GM23338 (cell line): Measurements from ENCODE around the gene SHISA6. TPM values are rescaled to one million over a fixed set of nuclear protein-coding genes. Genes with fewer than 3 reads are reported as not detected.

Experiments used
- ATAC-seq: fragments of 200-7000 bp; cut with Tn5 transposase; 3 replicates; pipeline ENCODE4 v1.9.1; 2020
- DNase-seq: peaks from one replicate; pipeline ENCODE4 v3.0.0-alpha.2; 2015; ENCODE audit warnings: low spot score
- H2AFZ ChIP-seq: fragments of 200-600 bp; sonication (generic); 2 replicates; pipeline ENCODE4 v1.8.0; 2016; ENCODE audit warnings: antibody characterized with exemption, mild to moderate bottlenecking, moderate library complexity
- H3F3A ChIP-seq: fragments of 200-600 bp; sonication (generic); replicated peaks from 2 replicates; pipeline ENCODE4 v1.8.0; 2017; ENCODE audit warnings: antibody characterized with exemption, mixed run types, low read depth
- H3K27ac ChIP-seq: fragments of 200-600 bp; sonication (generic); 2 replicates; pipeline ENCODE4 v1.6.1; 2016; ENCODE audit warnings: low read depth
- H3K27me3 ChIP-seq: fragments of 200-600 bp; sonication (generic); 2 replicates; pipeline ENCODE4 v1.8.0; 2016; ENCODE audit warnings: mild to moderate bottlenecking, mixed run types, moderate library complexity; ENCODE audit not compliant: insufficient read depth
- H3K36me3 ChIP-seq: fragments of 200-600 bp; sonication (generic); 2 replicates; pipeline ENCODE4 v1.8.0; 2016; ENCODE audit warnings: mild to moderate bottlenecking; ENCODE audit not compliant: insufficient read depth
- H3K4me1 ChIP-seq: fragments of 200-600 bp; sonication (generic); 2 replicates; pipeline ENCODE4 v1.8.0; 2016; ENCODE audit warnings: mild to moderate bottlenecking, moderate library complexity; ENCODE audit not compliant: insufficient read depth
- H3K4me2 ChIP-seq: fragments of 200-600 bp; sonication (generic); 2 replicates; pipeline ENCODE4 v1.7.1; 2017; ENCODE audit warnings: mixed run types
- H3K4me3 ChIP-seq: fragments of 200-600 bp; sonication (generic); 2 replicates; pipeline ENCODE4 v1.6.1; 2016; ENCODE audit warnings: mixed run types
- H3K79me2 ChIP-seq: fragments of 200-600 bp; sonication (generic); replicated peaks from 2 replicates; pipeline ENCODE4 v1.8.0; 2017; ENCODE audit warnings: mild to moderate bottlenecking; ENCODE audit not compliant: insufficient read depth
- H3K9me2 ChIP-seq: fragments of 200-600 bp; sonication (generic); 2 replicates; pipeline ENCODE4 v1.8.0; 2017; ENCODE audit not compliant: insufficient read depth
- H4K20me1 ChIP-seq: fragments of 200-600 bp; sonication (generic); replicated peaks from 2 replicates; pipeline ENCODE4 v1.8.0; 2017; ENCODE audit warnings: mild to moderate bottlenecking; ENCODE audit not compliant: insufficient read depth
- H3K27ac Mint-ChIP-seq: 2 replicates; pipeline ENCODE4 v1.8.0; 2020; ENCODE audit warnings: inconsistent platforms, mild to moderate bottlenecking, moderate library complexity, mixed read lengths
- H3K27me3 Mint-ChIP-seq: 3 replicates; pipeline ENCODE4 v1.8.0; 2022; ENCODE audit warnings: low read depth, mild to moderate bottlenecking, moderate library complexity, mixed read lengths, inconsistent platforms; ENCODE audit not compliant: insufficient read depth, poor library complexity
- H3K36me3 Mint-ChIP-seq: 3 replicates; pipeline ENCODE4 v1.8.0; 2021; ENCODE audit warnings: low read depth, mild to moderate bottlenecking, inconsistent platforms, moderate library complexity, mixed read lengths
- H3K4me1 Mint-ChIP-seq: 3 replicates; pipeline ENCODE4 v1.8.0; 2020; ENCODE audit warnings: mild to moderate bottlenecking, inconsistent platforms, mixed read lengths
- H3K4me3 Mint-ChIP-seq: 3 replicates; pipeline ENCODE4 v1.8.0; 2021; ENCODE audit warnings: moderate library complexity, mild to moderate bottlenecking, inconsistent platforms, mixed read lengths
- H3K9me3 Mint-ChIP-seq: 3 replicates; pipeline ENCODE4 v1.8.0; 2020; ENCODE audit warnings: moderate library complexity, mild to moderate bottlenecking, inconsistent platforms, mixed read lengths
- CREB1 ChIP-seq: fragments of 250-450 bp; sonication (Bioruptor Pico); IDR thresholded peaks from 2 replicates; pipeline ENCODE4 v1.5.0; 2020; ENCODE audit warnings: low read depth, mild to moderate bottlenecking, moderate library complexity
- CTCF ChIP-seq, 2 experiments: fragments of 200-600 bp in 1 of 2; sonication (generic) in 1 of 2; conservative IDR thresholded peaks; 2 replicates each; pipeline versions ENCODE4 v1.5.1 to v1.6.1; 2016 to 2017; ENCODE audit warnings: antibody characterized with exemption in 2 of 2, low read depth in 2 of 2, mild to moderate bottlenecking in 2 of 2, moderate library complexity in 1 of 2
- ETS1 ChIP-seq: IDR thresholded peaks from 2 replicates; pipeline ENCODE4 v1.6.1; 2016; ENCODE audit warnings: antibody characterized with exemption
- EZH2 ChIP-seq: fragments of 200-600 bp; sonication (generic); IDR thresholded peaks from one replicate; pipeline ENCODE4 v1.8.0; 2017; ENCODE audit warnings: antibody characterized with exemption, mild to moderate bottlenecking, low read depth; ENCODE audit not compliant: unreplicated experiment
- EZH2phosphoT487 ChIP-seq: fragments of 200-600 bp; sonication (generic); IDR thresholded peaks from one replicate; pipeline ENCODE4 v1.8.1; 2018; ENCODE audit warnings: antibody characterized with exemption; ENCODE audit not compliant: unreplicated experiment
- NANOG ChIP-seq: IDR thresholded peaks from 2 replicates; pipeline ENCODE4 v1.6.1; 2016; ENCODE audit warnings: antibody characterized with exemption, borderline replicate concordance
- POLR2AphosphoS5 ChIP-seq: IDR thresholded peaks from 2 replicates; pipeline ENCODE4 v1.6.1; 2016; ENCODE audit warnings: antibody characterized with exemption, low read depth
- REST ChIP-seq: IDR thresholded peaks from one replicate; pipeline ENCODE4 v1.6.1; 2018; ENCODE audit warnings: antibody characterized with exemption; ENCODE audit not compliant: unreplicated experiment
- STAT1 ChIP-seq: IDR thresholded peaks from one replicate; pipeline ENCODE4 v1.6.1; 2016; ENCODE audit warnings: antibody characterized with exemption; ENCODE audit not compliant: unreplicated experiment
- ZNF114 ChIP-seq: fragments of 250-450 bp; sonication (Bioruptor Pico); IDR thresholded peaks from 2 replicates; pipeline ENCODE4 v1.5.0; 2020; ENCODE audit warnings: mild to moderate bottlenecking, moderate library complexity
- ZNF462 ChIP-seq: fragments of 250-450 bp; sonication (Bioruptor Pico); IDR thresholded peaks from 2 replicates; pipeline ENCODE4 v1.5.0; 2020; ENCODE audit warnings: mild to moderate bottlenecking, moderate library complexity
- polyA plus RNA-seq: library from polyadenylated mRNA; unstranded; fragments of >200 nt; fragmentation: Nextera tagmentation; extraction: Ambion mirVana; gene quantifications from 2 replicates; pipeline ENCODE4 v1.2.1, GENCODE V29; 2016
- total RNA-seq: library from RNA; depleted of rRNA; stranded (reverse); fragments of >200 nt; shearing (Covaris generic); gene quantifications from 2 replicates; pipeline ENCODE4 v1.2.3, GENCODE V29; 2014

The SHISA6 gene
- total and polyA plus RNA-seq, 2 experiments from 2014 or later, result 0.52 TPM; not detected in 1

GRCh38 chr17:11495613-11496012 lies 254.6 kb downstream of the SHISA6 start:
- no peak overlapping the region for H3K27ac ChIP-seq
- H3K27ac Mint-ChIP-seq, result no peak overlapping the region
- DNase-seq, result no peak
- H3K79me2 ChIP-seq, result no peaks in the 10 kb centered on the region
- H3K4me1 Mint-ChIP-seq, result no peaks in the 10 kb centered on the region
- H3K4me2 ChIP-seq, result no peak overlapping the region
- H3K4me3 ChIP-seq, result no peak overlapping the region
- no peak for ATAC-seq
- H3K27me3 Mint-ChIP-seq, result peaks cover 9% of the 10 kb centered on the region
- no peaks in the 10 kb centered on the region for H3K27me3 ChIP-seq
- H3F3A ChIP-seq, result no peaks in the 10 kb centered on the region
- peaks cover 5% of the 10 kb centered on the region; the same call in 1 of the 2 replicates for H3K36me3 ChIP-seq
- no peaks in the 10 kb centered on the region for H3K4me1 ChIP-seq
- H3K9me2 ChIP-seq, result no peaks in the 10 kb centered on the region
- peaks cover 59% of the 10 kb centered on the region for H3K36me3 Mint-ChIP-seq
- no peak overlapping the region for H2AFZ ChIP-seq
- H4K20me1 ChIP-seq, result no peaks in the 10 kb centered on the region
- no peak overlapping the region for H3K4me3 Mint-ChIP-seq
- TF ChIP-seq ETS1 (no peak), CREB1 (CRISPR knock-in tag) (no peak), EZH2 (no peak), REST (no peak), ZNF114 (CRISPR knock-in tag) (no peak), EZH2phosphoT487 (no peak), POLR2AphosphoS5 (no peak), ZNF462 (CRISPR knock-in tag) (no peak), CTCF (conservative IDR thresholded peaks at IDR 0.05; ENCODE audit: low read depth in 2 of 2) (no peak), NANOG (no peak), STAT1 (no peak)
- peaks cover 100% of the 10 kb centered on the region for H3K9me3 Mint-ChIP-seq
